Left cardiac atrium (tissue), 4 donors: ENCODE data around the gene DCAKD. TPM values are rescaled to one million over a fixed set of nuclear protein-coding genes. Genes with fewer than 3 reads are reported as not detected.

ENCODE experiments used
- ATAC-seq, 2 donors: fragments of 200-7000 bp; cut with Tn5 transposase; one replicate each; pipeline ENCODE4 v1.9.1; 2020; ENCODE audit warnings: mild to moderate bottlenecking in 2 of 2, moderate library complexity in 2 of 2
- DNase-seq: peaks from one replicate; pipeline ENCODE4 v3.0.0-alpha.2; 2020
- intact Hi-C, 2 donors: fragments of 100-400 bp; cut with DNase I; formaldehyde crosslinking; loops; one replicate each; pipeline versions ENCODE4 v1.14.1 to v1.15.1; 2022 to 2023
- long read RNA-seq: library from polyadenylated mRNA; unstranded; transcript quantifications from one replicate; pipeline ENCODE4 v2.0.0, GENCODE V29; 2021
- total RNA-seq, 2 donors: library from RNA; stranded (reverse); fragmentation: NEBNext Ultra II Directional; extraction: Animal tissue kit (Norgen Biotek cat#: 25700); gene quantifications; one replicate each; pipeline ENCODE4 v1.2.1, GENCODE V29; 2021
- donor health status: DM: no; HTN: yes; CAD: no.
- donor health status: DM: no; HTN: yes; CAD: no; lungs with severe emphysema.
- donor health status: DM: yes; HTN: yes; CAD: no.
- donor health status: Dilated cardiomyopathy.

DCAKD gene, protein sequence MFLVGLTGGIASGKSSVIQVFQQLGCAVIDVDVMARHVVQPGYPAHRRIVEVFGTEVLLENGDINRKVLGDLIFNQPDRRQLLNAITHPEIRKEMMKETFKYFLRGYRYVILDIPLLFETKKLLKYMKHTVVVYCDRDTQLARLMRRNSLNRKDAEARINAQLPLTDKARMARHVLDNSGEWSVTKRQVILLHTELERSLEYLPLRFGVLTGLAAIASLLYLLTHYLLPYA
- 10 to 100 TPM; 30.9 to 33.2 TPM for total RNA-seq
- long read RNA-seq, transcript DCAKD-205 (5 exons, 990 nt) = minor isoform, 12 of 47 reads
- long read RNA-seq, transcript DCAKD-202 (5 exons, 2,030 nt) = minor isoform, 10 of 47 reads
- long read RNA-seq, transcript DCAKD-208 (5 exons, 2,054 nt) = major isoform, 21 of 47 reads
- long read RNA-seq, partial matches to known transcripts = 0 of 47 reads
- long read RNA-seq, other reads (novel, unspliced or antisense) = 3 of 47 reads

DNA sequence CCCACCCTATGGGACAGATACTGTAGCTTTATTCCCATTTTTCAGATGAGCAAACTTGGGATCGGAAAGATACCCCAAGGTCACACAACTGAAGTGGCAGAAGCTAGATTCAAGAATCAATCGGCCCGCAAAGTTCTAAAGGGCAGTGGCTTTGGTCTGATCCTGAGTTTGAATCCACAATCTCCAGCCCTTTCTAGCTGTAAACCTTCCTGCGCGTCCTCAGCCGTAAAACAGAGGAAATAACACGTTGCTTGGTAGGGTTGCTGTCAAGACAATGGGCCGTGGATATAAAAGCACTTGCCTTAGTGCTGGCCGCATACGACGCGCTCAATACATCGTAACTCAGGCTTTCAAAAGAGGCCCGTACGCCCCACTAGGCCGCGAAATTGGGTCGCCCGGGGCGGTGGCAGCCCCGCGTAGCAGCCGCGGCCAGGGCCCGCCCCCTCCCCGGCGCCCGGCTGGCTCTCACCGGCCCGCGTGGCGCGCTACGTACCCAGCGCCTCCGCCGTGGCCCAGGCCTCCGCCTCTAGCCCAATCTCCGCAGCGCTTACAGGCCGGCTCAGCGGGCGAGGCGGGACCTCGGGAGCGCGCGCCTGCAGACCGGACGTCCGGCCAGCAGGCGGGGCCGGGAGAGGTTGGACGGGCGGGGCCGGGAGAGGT is at the start of gene DCAKD:
TSS of gene DCAKD (minus strand) at position 573 of the 660 bp plus-strand sequence. CDS start 16,747 bp downstream, outside the sequence.
- intact Hi-C loops = no loop called here
- peak; percentile 95 for DNase-seq
- ATAC-seq = peak; percentile 100

GRCh38 chr17:45098869-45099616 is 47.6 kb upstream of the DCAKD start:
- intact Hi-C loops = loop anchor here (2.0 to 10.0 kb wide), 4 partner anchors 33 to 184 kb away; partner anchors contain the start of genes GFAP (in 2 of the 2) and PLCD3 (in 2 of the 2)
- peak; percentile 79 to 80 for ATAC-seq
- DNase-seq = peak; percentile 87

GRCh38 chr17:45098081-45098868 is 46.8 kb upstream of the DCAKD start:
- DNase-seq = no peak
- intact Hi-C loops = loop anchor here (2.0 to 10.0 kb wide), 4 partner anchors 34 to 183 kb away; partner anchors contain the start of genes GFAP (in 2 of the 2) and PLCD3 (in 2 of the 2)
- peak in 1 of 2 donors; percentile 2 for ATAC-seq

GRCh38 chr17:45096926-45097325 is 45.5 kb upstream of the DCAKD start:
- intact Hi-C loops = loop anchor here (5.0 to 10.0 kb wide), 3 partner anchors 35 to 182 kb away; partner anchors contain the start of genes GFAP (in 2 of the 2) and PLCD3 (in 2 of the 2)
- no peak for DNase-seq
- ATAC-seq = no peak

DNA sequence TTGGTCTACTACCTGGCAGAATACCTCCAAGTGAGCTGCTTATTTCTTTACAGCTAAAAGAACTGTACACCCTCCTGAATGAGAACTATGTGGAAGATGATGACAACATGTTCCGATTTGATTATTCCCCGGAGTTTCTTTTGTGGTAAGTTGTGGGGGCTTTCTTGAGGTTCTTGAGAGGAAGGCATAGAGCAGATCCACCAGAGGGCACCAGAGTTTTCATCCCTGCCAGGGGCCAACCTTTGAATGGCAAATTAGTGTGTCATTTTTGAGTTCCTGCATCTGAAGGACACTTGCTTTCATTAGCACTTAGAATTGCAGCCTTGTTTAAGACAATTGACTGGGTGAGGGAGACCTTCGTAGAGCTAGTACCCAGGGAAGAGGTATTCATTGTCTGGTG is 44.7 kb upstream of the DCAKD start:
- intact Hi-C loops = loop anchor here (5.0 to 10.0 kb wide), 3 partner anchors 36 to 181 kb away; partner anchors contain the start of genes GFAP (in 2 of the 2) and PLCD3 (in 2 of the 2)
- ATAC-seq (no peak), DNase-seq (no peak)

DNA sequence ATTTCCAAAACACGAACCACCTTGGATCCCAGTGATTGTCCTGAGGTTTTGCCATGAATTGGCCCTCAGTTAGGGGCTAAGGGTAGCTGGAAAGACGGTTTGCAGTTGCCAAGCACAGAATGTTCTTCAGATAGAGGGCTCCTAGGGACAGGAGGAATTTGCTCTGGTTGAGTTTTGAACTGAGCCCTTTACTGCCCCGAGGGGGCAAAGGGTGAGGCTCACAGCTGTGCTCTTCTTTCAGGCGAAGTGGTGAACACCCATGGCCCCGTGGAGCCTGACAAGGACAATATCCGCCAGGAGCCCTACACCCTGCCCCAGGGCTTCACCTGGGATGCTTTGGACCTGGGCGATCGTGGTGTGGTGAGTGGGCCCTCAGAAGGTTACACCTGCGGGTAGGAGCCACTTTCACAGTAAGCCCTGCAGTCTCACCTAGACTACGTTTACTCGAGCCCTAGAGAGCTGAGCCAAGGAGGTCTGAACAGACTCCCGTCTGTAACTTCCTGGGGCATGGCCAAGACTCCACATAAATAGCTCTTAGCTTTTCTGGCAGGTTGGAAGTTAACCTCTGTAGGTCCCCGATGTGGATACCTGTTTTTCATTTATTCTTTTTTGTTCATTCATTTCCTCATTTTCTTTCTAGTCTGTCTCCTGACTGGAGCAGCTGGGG is 42.1 kb upstream of the DCAKD start:
- DNase-seq (no peak), ATAC-seq (peak; percentile 52 to 60)
- intact Hi-C loops = loop anchor here (10.0 kb wide), 1 partner anchor 179 kb away; the partner anchor contains the start of gene GFAP (in 2 of the 2)

GRCh38 chr17:45092911-45093430 is 41.5 kb upstream of the DCAKD start:
- intact Hi-C loops = loop anchor here (10.0 kb wide), 1 partner anchor 178 kb away; the partner anchor contains the start of gene GFAP (in 2 of the 2)
- ATAC-seq (peak; percentile 95 to 97), DNase-seq (peak; percentile 90)

GRCh38 chr17:45091778-45092425 is 40.5 kb upstream of the DCAKD start:
- intact Hi-C loops = loop anchor here (10.0 kb wide), 1 partner anchor 177 kb away; the partner anchor contains the start of gene GFAP (in 2 of the 2)
- DNase-seq (peak; percentile 19), ATAC-seq (no peak)

DNA sequence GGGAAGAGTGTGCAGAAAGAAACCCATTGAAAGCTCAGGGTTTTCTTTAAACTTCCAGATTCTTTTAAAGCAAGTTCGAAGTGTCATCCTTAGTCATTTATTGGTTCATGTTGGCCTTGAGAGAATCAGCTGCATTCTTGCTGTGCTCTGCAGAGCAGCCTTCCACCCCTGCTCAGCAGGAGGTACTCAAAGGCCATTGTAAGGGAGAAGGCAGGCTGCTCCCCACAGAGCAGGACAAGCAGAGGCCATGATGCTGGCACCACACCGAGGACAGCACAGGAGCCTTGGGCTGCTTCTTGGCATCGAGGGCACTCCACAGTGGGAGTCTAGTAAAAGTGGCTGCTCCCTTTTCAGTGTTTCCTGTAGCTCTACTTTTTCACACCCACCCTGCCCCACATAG is 39.3 kb upstream of the DCAKD start:
- DNase-seq (no peak), ATAC-seq (no peak)
- intact Hi-C loops = loop anchor here (10.0 kb wide), 1 partner anchor 176 kb away; the partner anchor contains the start of gene GFAP (in 2 of the 2)

DNA sequence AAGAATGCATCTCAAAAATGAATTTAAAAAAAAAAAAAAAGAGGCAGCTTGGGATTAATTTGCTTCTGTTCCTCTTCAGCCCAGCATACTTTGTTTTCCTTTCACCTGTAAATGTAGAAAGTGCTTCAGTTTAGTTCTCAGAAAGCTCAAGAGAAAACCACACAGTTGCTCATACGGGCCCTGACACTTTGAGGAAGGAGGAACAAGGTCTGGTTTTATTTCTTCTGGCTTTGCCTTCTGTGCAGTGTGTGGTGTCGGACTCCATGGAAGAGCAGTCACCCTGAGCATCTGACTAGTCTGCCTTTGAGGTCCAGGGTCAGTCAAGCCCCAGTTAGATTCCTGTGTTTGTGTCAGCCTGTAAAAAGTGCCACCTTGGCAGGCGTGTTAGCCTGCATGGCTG is 37.3 kb upstream of the DCAKD start:
- DNase-seq (no peak), ATAC-seq (no peak)
- intact Hi-C loops = no loop called here

- no peak for DNase-seq
- intact Hi-C loops = no loop called here
- no peak for ATAC-seq
These were observed 36.5 kb upstream of the DCAKD start for GRCh38 chr17:45087978-45088377.

DNA sequence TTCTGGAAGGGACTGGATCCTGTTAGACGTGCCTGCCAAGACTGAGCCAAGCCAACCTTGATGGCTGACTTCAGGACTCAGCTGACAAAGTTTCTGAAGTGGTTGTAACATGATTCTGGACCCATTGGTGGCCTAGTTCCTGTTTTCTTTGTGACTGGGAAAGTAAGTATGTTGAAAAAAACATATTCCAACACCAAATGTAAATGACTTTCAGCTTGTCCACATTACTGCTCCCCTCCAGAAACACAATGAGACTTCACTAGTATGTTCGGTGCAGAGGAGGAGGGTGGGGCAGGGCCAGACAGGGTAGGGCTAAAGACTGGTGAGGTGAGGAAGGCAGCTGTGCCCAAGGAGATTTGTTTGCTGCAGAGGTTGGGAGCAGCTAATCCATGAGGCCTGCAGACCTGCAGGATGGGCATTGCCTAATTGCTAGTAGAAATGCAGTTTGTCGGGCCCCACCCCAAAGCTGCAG is 36.1 kb upstream of the DCAKD start:
- DNase-seq (no peak), ATAC-seq (peak; percentile 28 to 36)
- intact Hi-C loops = no loop called here

- ATAC-seq (no peak), DNase-seq (no peak)
These were observed 35.6 kb upstream of the DCAKD start for GRCh38 chr17:45086865-45087503.

GRCh38 chr17:45086391-45086790 is 35.0 kb upstream of the DCAKD start:
- intact Hi-C loops = no loop called here
- DNase-seq = no peak
- ATAC-seq = no peak

More at GRCh38 chr17:45086865-45087503, 35.6 kb upstream of the DCAKD start:
- intact Hi-C loops = no loop called here

- ATAC-seq = no peak
These were observed 29.7 kb upstream of the DCAKD start for GRCh38 chr17:45081047-45081703.

DNA sequence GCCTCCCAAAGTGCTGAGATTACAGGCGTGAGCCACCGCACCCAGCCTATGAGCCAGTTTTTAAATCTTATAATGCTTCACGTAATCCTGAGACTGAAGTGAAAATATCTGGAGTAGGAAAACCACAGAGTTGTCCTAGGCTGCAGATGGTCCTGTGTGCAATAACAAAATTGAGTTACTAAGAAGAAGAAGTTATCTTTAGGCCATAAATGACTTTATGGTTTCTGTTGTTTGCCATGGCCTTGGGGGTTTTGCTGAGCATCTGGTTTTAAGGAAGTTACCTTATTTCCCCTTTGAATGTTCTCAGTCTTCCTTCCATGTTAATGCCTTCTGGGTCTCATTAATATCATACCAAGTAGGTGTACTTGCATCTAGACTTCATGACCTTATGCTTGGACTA is 26.2 kb upstream of the DCAKD start:
- no peak for DNase-seq
- intact Hi-C loops = no loop called here
- ATAC-seq = no peak

More at GRCh38 chr17:45081047-45081703, 29.7 kb upstream of the DCAKD start:
- intact Hi-C loops = no loop called here
- DNase-seq = no peak
